ENCODE data around the gene DDX19B. TPM values are rescaled to one million over a fixed set of nuclear protein-coding genes. Genes with fewer than 3 reads are reported as not detected.

DDX19B gene
- polyA plus RNA-seq, 3 donors: 29.2 to 33.0 (median 31.9) TPM

GRCh38 chr16:70320121-70320520 lies 21.1 kb downstream of the DDX19B start:
- no peaks in the 10 kb centered on the region for H3K79me2 ChIP-seq (ENCODE audit: insufficient read depth, low read length)
- H3K9ac ChIP-seq (ENCODE audit: insufficient read depth, low read length, poor library complexity, severe bottlenecking): no peak overlapping the region
- 97% methylated on average over 3 of the region's 5 CpGs for WGBS (ENCODE audit: insufficient coverage)
- no peak for DNase-seq
- no peaks in the 10 kb centered on the region for H3K9me3 ChIP-seq (replicated peaks in 1 of 2; ENCODE audit: control insufficient read depth in 1 of 2, insufficient read depth in 1 of 2, low read length in 2 of 2)
- Mint-ChIP-seq H3K27me3 (ENCODE audit: low read depth in 3 of 3) (no peaks in the 10 kb centered on the region), H3K4me1 (no peaks in the 10 kb centered on the region), H3K27ac (no peak overlapping the region), H3K9me3 (no peaks in the 10 kb centered on the region), H3K36me3 (peaks cover 39 to 85% of the 10 kb centered on the region in 2 donors), H3K4me3 (no peak overlapping the region)
- H3K4me3 ChIP-seq (replicated peaks in 1 of 3; ENCODE audit: low read depth in 2 of 3, low read length in 3 of 3): no peak overlapping the region
- peaks cover 55 to 98% of the 10 kb centered on the region in 2 donors for H3K36me3 ChIP-seq (replicated peaks in 1 of 2; ENCODE audit: control insufficient read depth in 1 of 2, insufficient read depth in 2 of 2, low read length in 2 of 2)
- H2AFZ ChIP-seq (ENCODE audit: insufficient read depth, low read depth, low read length, poor library complexity, severe bottlenecking): no peak overlapping the region
- H3K27me3 ChIP-seq (ENCODE audit: control insufficient read depth in 2 of 2, insufficient read depth in 2 of 2, low read length in 2 of 2): no peaks in the 10 kb centered on the region
- H3K27ac ChIP-seq (ENCODE audit: low read depth in 1 of 2, low read length in 2 of 2): no peak overlapping the region
- no peak overlapping the region for H3K4me2 ChIP-seq (replicated peaks; ENCODE audit: extremely low read depth, low read length, poor library complexity, severe bottlenecking)
- intact Hi-C loops (cut with micrococcal nuclease): no loop called here
- no peaks in the 10 kb centered on the region for H3K4me1 ChIP-seq (ENCODE audit: control insufficient read depth in 1 of 2, insufficient read depth in 2 of 2, low read length in 2 of 2)
- TF ChIP-seq, protein P1, sequence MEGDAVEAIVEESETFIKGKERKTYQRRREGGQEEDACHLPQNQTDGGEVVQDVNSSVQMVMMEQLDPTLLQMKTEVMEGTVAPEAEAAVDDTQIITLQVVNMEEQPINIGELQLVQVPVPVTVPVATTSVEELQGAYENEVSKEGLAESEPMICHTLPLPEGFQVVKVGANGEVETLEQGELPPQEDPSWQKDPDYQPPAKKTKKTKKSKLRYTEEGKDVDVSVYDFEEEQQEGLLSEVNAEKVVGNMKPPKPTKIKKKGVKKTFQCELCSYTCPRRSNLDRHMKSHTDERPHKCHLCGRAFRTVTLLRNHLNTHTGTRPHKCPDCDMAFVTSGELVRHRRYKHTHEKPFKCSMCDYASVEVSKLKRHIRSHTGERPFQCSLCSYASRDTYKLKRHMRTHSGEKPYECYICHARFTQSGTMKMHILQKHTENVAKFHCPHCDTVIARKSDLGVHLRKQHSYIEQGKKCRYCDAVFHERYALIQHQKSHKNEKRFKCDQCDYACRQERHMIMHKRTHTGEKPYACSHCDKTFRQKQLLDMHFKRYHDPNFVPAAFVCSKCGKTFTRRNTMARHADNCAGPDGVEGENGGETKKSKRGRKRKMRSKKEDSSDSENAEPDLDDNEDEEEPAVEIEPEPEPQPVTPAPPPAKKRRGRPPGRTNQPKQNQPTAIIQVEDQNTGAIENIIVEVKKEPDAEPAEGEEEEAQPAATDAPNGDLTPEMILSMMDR (IDR thresholded peaks at IDR 0.05): no peak
- H4K20me1 ChIP-seq (ENCODE audit: insufficient read depth, low read length): no peaks in the 10 kb centered on the region

DNA sequence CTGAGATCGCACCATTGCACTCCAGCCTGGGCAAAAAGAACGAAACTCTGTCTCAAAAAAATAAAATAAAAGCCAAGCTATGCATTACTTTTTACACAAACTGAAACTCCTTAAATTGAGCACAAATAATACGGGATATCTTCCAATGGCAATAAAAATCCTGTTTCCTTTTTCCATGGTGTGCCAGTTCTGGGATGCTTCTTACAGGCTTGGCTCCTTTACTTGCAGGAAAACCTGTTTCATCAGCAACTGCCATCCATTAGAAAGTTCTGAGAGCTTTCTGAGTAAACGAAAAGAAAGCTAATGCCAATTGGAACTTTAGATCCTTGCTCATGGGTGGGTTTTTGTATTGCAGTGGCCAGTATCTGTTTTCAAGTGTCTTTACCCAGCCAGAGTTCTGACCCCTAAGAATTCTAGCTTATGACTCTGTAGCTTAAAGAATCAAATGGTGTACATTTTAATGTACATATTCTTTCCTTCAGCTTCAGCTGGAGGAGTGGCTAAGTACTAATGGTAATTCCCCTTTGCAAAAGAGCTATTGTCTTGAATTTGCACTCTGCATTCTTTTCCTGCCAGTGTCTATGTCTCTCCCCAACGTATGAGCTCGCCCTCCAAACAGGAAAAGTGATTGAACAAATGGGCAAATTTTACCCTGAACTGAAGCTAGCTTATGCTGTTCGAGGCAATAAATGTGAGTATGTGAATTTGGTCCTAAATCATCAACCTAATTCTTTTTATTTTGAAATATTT lies 26.2 kb downstream of the DDX19B start:
- Histone ChIP-seq H3K4me3 (replicated peaks in 1 of 3; ENCODE audit: low read depth in 2 of 3, low read length in 3 of 3) (no peak overlapping the region), H3K4me2 (replicated peaks; ENCODE audit: extremely low read depth, low read length, poor library complexity, severe bottlenecking) (no peak overlapping the region), H2AFZ (ENCODE audit: insufficient read depth, low read depth, low read length, poor library complexity, severe bottlenecking) (no peak overlapping the region), H3K79me2 (ENCODE audit: insufficient read depth, low read length) (no peaks in the 10 kb centered on the region), H3K27me3 (ENCODE audit: control insufficient read depth in 2 of 2, insufficient read depth in 2 of 2, low read length in 2 of 2) (no peaks in the 10 kb centered on the region), H3K9ac (ENCODE audit: insufficient read depth, low read length, poor library complexity, severe bottlenecking) (no peak overlapping the region), H3K36me3 (replicated peaks in 1 of 2; ENCODE audit: control insufficient read depth in 1 of 2, insufficient read depth in 2 of 2, low read length in 2 of 2) (peaks cover 50 to 94% of the 10 kb centered on the region in 2 donors), H3K9me3 (replicated peaks in 1 of 2; ENCODE audit: control insufficient read depth in 1 of 2, insufficient read depth in 1 of 2, low read length in 2 of 2) (no peaks in the 10 kb centered on the region), H4K20me1 (ENCODE audit: insufficient read depth, low read length) (no peaks in the 10 kb centered on the region), H3K27ac (ENCODE audit: low read depth in 1 of 2, low read length in 2 of 2) (no peak overlapping the region), H3K4me1 (ENCODE audit: control insufficient read depth in 1 of 2, insufficient read depth in 2 of 2, low read length in 2 of 2) (no peaks in the 10 kb centered on the region)
- 100% methylated on average over 4 of the region's 7 CpGs for WGBS (ENCODE audit: insufficient coverage)
- TF ChIP-seq, protein P1 (IDR thresholded peaks at IDR 0.05): no peak
- H3K4me3 Mint-ChIP-seq: no peak overlapping the region
- H3K36me3 Mint-ChIP-seq: peaks cover 42 to 92% of the 10 kb centered on the region in 2 donors
- no peaks in the 10 kb centered on the region for H3K4me1 Mint-ChIP-seq
- intact Hi-C loops (cut with micrococcal nuclease): no loop called here
- no peaks in the 10 kb centered on the region for H3K27me3 Mint-ChIP-seq (ENCODE audit: low read depth in 3 of 3)
- no peak overlapping the region for H3K27ac Mint-ChIP-seq
- DNase-seq: no peak
- no peaks in the 10 kb centered on the region for H3K9me3 Mint-ChIP-seq
